ENCODE data around the gene OR2V1.

- TF ChIP-seq, protein P1, sequence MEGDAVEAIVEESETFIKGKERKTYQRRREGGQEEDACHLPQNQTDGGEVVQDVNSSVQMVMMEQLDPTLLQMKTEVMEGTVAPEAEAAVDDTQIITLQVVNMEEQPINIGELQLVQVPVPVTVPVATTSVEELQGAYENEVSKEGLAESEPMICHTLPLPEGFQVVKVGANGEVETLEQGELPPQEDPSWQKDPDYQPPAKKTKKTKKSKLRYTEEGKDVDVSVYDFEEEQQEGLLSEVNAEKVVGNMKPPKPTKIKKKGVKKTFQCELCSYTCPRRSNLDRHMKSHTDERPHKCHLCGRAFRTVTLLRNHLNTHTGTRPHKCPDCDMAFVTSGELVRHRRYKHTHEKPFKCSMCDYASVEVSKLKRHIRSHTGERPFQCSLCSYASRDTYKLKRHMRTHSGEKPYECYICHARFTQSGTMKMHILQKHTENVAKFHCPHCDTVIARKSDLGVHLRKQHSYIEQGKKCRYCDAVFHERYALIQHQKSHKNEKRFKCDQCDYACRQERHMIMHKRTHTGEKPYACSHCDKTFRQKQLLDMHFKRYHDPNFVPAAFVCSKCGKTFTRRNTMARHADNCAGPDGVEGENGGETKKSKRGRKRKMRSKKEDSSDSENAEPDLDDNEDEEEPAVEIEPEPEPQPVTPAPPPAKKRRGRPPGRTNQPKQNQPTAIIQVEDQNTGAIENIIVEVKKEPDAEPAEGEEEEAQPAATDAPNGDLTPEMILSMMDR (IDR thresholded peaks at IDR 0.05; ENCODE audit: low read depth, low read length), result no peak
- TF ChIP-seq EZH2phosphoT487 (IDR thresholded peaks at IDR 0.05; ENCODE audit: low read depth), result no peak
Observed at GRCh38 chr5:181152406-181152805, 21.4 kb upstream of the OR2V1 start.

Data from OCI-LY3 (cell line).